WTC11 (cell line): ENCODE measurements around the gene PLCD1. TPM values are rescaled to one million over a fixed set of nuclear protein-coding genes. Genes with fewer than 3 reads are reported as not detected.

Experiments
- ATAC-seq: fragments of 200-7000 bp; cut with Tn5 transposase; 2 replicates; pipeline ENCODE4 v1.10.0; 2021; ENCODE audit warnings: mild to moderate bottlenecking, moderate library complexity
- CTCF ChIA-PET: fragments of 300-600 bp; sonication (Branson Sonifier 250); formaldehyde crosslinking; loops from one replicate; lab custom pipeline; 2021; ENCODE audit warnings: antibody characterized with exemption; lab: Charles Lee
- POLR2A ChIA-PET: fragments of 350-600 bp; sonication (Branson Sonifier 250); formaldehyde crosslinking; loops from one replicate; lab custom pipeline; 2021; ENCODE audit warnings: antibody characterized with exemption; lab: Charles Lee
- DNase-seq: peaks from one replicate; pipeline ENCODE4 v3.0.0; 2021; ENCODE audit warnings: low spot score
- H3K27ac Mint-ChIP-seq: 2 replicates; pipeline ENCODE4 v1.8.0; 2021; ENCODE audit warnings: mixed read lengths
- H3K27me3 Mint-ChIP-seq: 2 replicates; pipeline ENCODE4 v1.8.0; 2021; ENCODE audit warnings: low read depth, mild to moderate bottlenecking, moderate library complexity, mixed read lengths
- H3K36me3 Mint-ChIP-seq: 2 replicates; pipeline ENCODE4 v1.8.0; 2021; ENCODE audit warnings: mixed read lengths
- H3K4me1 Mint-ChIP-seq: 2 replicates; pipeline ENCODE4 v1.8.0; 2022; ENCODE audit warnings: mixed read lengths
- H3K4me3 Mint-ChIP-seq: 2 replicates; pipeline ENCODE4 v1.8.0; 2021; ENCODE audit warnings: mild to moderate bottlenecking, moderate library complexity, mixed read lengths
- H3K9me3 Mint-ChIP-seq: 2 replicates; pipeline ENCODE4 v1.8.0; 2021; ENCODE audit warnings: mixed read lengths
- CTCF ChIP-seq: fragments of 200-600 bp; IDR thresholded peaks from 2 replicates; pipeline ENCODE4 v1.8.0; 2022; ENCODE audit warnings: antibody characterized with exemption
- FOXP1 ChIP-seq: sonication (generic); formaldehyde crosslinking; IDR thresholded peaks from 2 replicates; pipeline ENCODE4 v1.8.0; 2022; ENCODE audit warnings: missing genetic modification reagents, mild to moderate bottlenecking, moderate library complexity, borderline replicate concordance
- IRF1 ChIP-seq: sonication (generic); formaldehyde crosslinking; IDR thresholded peaks from 2 replicates; pipeline ENCODE4 v1.8.0; 2023; ENCODE audit warnings: missing genetic modification reagents
- JAZF1 ChIP-seq: fragments of 250-450 bp; sonication (Bioruptor Pico); IDR thresholded peaks from 2 replicates; pipeline ENCODE4 v1.9.0; 2021; ENCODE audit warnings: moderate library complexity, mild to moderate bottlenecking, inconsistent platforms
- JUN ChIP-seq: sonication (generic); formaldehyde crosslinking; IDR thresholded peaks from 2 replicates; pipeline ENCODE4 v1.8.0; 2023; ENCODE audit warnings: mild to moderate bottlenecking, missing genetic modification reagents
- MXD4 ChIP-seq: fragments of 250-450 bp; sonication (Bioruptor Pico); IDR thresholded peaks from 2 replicates; pipeline ENCODE4 v1.8.0; 2021; ENCODE audit warnings: mild to moderate bottlenecking, moderate library complexity, borderline replicate concordance
- NFYB ChIP-seq: sonication (generic); formaldehyde crosslinking; conservative IDR thresholded peaks from 2 replicates; pipeline ENCODE4 v1.8.0; 2022; ENCODE audit warnings: low read depth, missing genetic modification reagents
- OVOL2 ChIP-seq: fragments of 250-450 bp; sonication (Bioruptor Pico); IDR thresholded peaks from 2 replicates; pipeline ENCODE4 v1.9.0; 2021; ENCODE audit warnings: mild to moderate bottlenecking, borderline replicate concordance
- RORB ChIP-seq: fragments of 250-450 bp; sonication (Bioruptor Pico); IDR thresholded peaks from 2 replicates; pipeline ENCODE4 v1.9.0; 2021; ENCODE audit warnings: mild to moderate bottlenecking
- SMAD3 ChIP-seq: sonication (generic); formaldehyde crosslinking; IDR thresholded peaks from 2 replicates; pipeline ENCODE4 v1.8.0; 2022; ENCODE audit warnings: missing genetic modification reagents, mild to moderate bottlenecking, borderline replicate concordance
- SOX15 ChIP-seq: fragments of 250-450 bp; sonication (Bioruptor Pico); IDR thresholded peaks from 2 replicates; pipeline ENCODE4 v1.9.0; 2021; ENCODE audit warnings: mild to moderate bottlenecking
- TEAD4 ChIP-seq: sonication (generic); formaldehyde crosslinking; IDR thresholded peaks from 2 replicates; pipeline ENCODE4 v1.8.0; 2022; ENCODE audit warnings: mild to moderate bottlenecking, missing genetic modification reagents
- USF1 ChIP-seq: sonication (generic); formaldehyde crosslinking; IDR thresholded peaks from 2 replicates; pipeline ENCODE4 v1.8.0; 2022; ENCODE audit warnings: mild to moderate bottlenecking, missing genetic modification reagents
- ZNF263 ChIP-seq: sonication (generic); formaldehyde crosslinking; IDR thresholded peaks from 2 replicates; pipeline ENCODE4 v1.8.1; 2022; ENCODE audit warnings: low read depth, mild to moderate bottlenecking, moderate library complexity, missing genetic modification reagents
- ZNF281 ChIP-seq: sonication (generic); formaldehyde crosslinking; IDR thresholded peaks from 2 replicates; pipeline ENCODE4 v1.8.0; 2023; ENCODE audit warnings: mild to moderate bottlenecking, missing genetic modification reagents
- ZNF423 ChIP-seq: fragments of 250-450 bp; sonication (Bioruptor Pico); IDR thresholded peaks from 2 replicates; pipeline ENCODE4 v2.1.2; 2022; ENCODE audit warnings: mild to moderate bottlenecking, moderate library complexity
- total RNA-seq: library from RNA; stranded (reverse); gene quantifications from 3 replicates; pipeline ENCODE4 v1.2.3, GENCODE V29; 2021
- TF ChIP-seq, protein P1 (sequence below): sonication (generic); formaldehyde crosslinking; IDR thresholded peaks from 2 replicates; pipeline ENCODE4 v1.8.1; 2023; ENCODE audit warnings: mild to moderate bottlenecking, missing genetic modification reagents, moderate library complexity
- TF ChIP-seq, protein P2 (sequence below): sonication (generic); formaldehyde crosslinking; IDR thresholded peaks from 2 replicates; pipeline ENCODE4 v1.8.1; 2022; ENCODE audit warnings: missing genetic modification reagents, borderline replicate concordance
- TF ChIP-seq, protein P3 (sequence below): sonication (generic); formaldehyde crosslinking; IDR thresholded peaks from 2 replicates; pipeline ENCODE4 v1.8.0; 2022; ENCODE audit warnings: mild to moderate bottlenecking, missing genetic modification reagents
- TF ChIP-seq, protein P4 (sequence below): fragments of 250-450 bp; sonication (Bioruptor Pico); IDR thresholded peaks from 2 replicates; pipeline ENCODE4 v1.9.0; 2021; ENCODE audit warnings: moderate library complexity, mild to moderate bottlenecking, inconsistent platforms, borderline replicate concordance

The PLCD1 gene
- total RNA-seq, 1 experiment from 2014 or later: 29.9 TPM

DNA sequence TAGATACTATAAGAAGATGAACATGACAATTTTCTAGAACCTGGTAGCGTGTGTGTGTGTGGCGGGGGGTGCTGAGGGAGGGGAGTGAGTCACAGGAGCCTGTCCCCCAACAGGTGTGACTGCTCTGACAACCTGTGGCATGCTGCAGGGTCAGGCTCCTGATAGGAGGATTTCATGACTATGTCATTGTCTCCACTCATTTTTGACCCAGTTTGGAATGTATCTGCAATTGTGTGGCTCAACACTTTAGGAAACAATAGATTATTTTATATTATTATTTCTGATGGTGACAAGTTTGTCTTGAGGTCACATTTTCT, 48.1 kb downstream of the PLCD1 start:
- CTCF ChIA-PET: interaction anchor here (0.6 to 6.0 kb wide), 3 partner anchors 14 to 429 kb away, joined by 4 to 37 read pairs (median 7); no protein-coding TSS in a partner anchor
- DNase-seq (no peak), ATAC-seq (no peak)
- Mint-ChIP-seq H3K27ac (no peak overlapping the region), H3K4me3 (no peak overlapping the region), H3K9me3 (no peaks in the 10 kb centered on the region), H3K36me3 (no peaks in the 10 kb centered on the region), H3K27me3 (no peaks in the 10 kb centered on the region), H3K4me1 (peaks cover 6% of the 10 kb centered on the region; the same call in 1 of the 2 replicates)
- POLR2A ChIA-PET: no interaction called here
- TF ChIP-seq OVOL2 (CRISPR knock-in tag) (no peak), MXD4 (CRISPR knock-in tag) (no peak), IRF1 (CRISPR knock-in tag) (no peak), SOX15 (CRISPR knock-in tag) (no peak), FOXP1 (CRISPR knock-in tag) (no peak), SMAD3 (CRISPR knock-in tag) (no peak)
- TF ChIP-seq, protein P1, sequence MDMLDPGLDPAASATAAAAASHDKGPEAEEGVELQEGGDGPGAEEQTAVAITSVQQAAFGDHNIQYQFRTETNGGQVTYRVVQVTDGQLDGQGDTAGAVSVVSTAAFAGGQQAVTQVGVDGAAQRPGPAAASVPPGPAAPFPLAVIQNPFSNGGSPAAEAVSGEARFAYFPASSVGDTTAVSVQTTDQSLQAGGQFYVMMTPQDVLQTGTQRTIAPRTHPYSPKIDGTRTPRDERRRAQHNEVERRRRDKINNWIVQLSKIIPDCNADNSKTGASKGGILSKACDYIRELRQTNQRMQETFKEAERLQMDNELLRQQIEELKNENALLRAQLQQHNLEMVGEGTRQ: no peak
- TF ChIP-seq, protein P2, sequence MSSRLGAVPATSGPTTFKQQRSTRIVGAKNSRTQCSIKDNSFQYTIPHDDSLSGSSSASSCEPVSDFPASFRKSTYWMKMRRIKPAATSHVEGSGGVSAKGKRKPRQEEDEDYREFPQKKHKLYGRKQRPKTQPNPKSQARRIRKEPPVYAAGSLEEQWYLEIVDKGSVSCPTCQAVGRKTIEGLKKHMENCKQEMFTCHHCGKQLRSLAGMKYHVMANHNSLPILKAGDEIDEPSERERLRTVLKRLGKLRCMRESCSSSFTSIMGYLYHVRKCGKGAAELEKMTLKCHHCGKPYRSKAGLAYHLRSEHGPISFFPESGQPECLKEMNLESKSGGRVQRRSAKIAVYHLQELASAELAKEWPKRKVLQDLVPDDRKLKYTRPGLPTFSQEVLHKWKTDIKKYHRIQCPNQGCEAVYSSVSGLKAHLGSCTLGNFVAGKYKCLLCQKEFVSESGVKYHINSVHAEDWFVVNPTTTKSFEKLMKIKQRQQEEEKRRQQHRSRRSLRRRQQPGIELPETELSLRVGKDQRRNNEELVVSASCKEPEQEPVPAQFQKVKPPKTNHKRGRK: no peak

DNA sequence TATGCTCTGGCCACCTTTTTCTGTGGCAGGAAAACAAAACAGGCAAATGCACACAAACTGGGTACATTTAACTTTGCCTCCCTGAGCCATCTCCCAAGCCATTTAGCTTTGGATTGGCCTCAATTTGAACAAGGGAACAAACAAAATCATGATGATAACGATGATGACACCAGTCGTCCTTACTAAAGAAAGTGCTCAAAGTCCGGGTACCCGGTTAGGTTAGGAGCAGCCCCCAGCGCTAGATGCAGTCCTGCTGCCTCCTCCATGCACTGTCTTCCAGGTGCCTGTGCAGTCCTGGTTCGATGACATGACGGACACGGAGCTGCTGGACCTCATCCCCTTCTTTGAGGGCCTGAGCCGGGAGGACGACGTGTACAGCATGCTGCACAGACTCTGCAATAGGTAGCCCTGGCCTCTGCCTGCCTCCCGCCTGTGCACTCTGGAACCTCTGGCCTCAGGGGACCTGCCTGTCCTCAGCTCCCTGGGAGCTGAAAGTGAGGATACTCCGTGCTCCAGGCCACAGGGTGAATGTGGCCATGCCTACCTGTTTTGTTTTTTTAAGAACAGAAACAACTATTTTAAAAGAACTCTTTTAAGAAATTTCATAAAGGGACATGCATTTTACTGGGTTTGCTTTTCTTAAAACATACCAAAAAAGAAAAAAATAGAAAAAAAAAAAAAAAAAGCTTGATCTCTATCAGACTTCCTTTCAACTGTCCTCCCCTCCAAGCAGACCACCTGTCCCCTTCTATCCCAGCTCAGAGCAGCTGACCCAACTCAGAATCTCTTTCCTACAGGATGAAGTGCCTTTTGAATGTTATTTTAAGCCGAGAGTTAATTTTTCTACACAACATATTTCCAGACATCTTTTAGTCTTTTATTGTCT, 48.7 kb downstream of the PLCD1 start:
- Mint-ChIP-seq H3K36me3 (peaks cover 1% of the 10 kb centered on the region), H3K27ac (no peak overlapping the region)
- CTCF ChIA-PET: interaction anchor here (0.7 to 2.5 kb wide), 4 partner anchors 13 to 126 kb away, joined by 3 to 17 read pairs (median 6); no protein-coding TSS in a partner anchor

More for the DNA sequence above, 48.7 kb downstream of the PLCD1 start:
- Mint-ChIP-seq H3K4me1 (peaks cover 6% of the 10 kb centered on the region; the same call in 1 of the 2 replicates), H3K9me3 (no peaks in the 10 kb centered on the region), H3K27me3 (no peaks in the 10 kb centered on the region), H3K4me3 (no peak overlapping the region)
- ATAC-seq (no peak), DNase-seq (no peak)
- POLR2A ChIA-PET: interaction anchor here (0.7 kb wide), 1 partner anchor 23 kb away, joined by 7 read pairs; no protein-coding TSS in a partner anchor
- TF ChIP-seq RORB (CRISPR knock-in tag): no peak
- no peak for TF ChIP-seq ZNF281
- no peak for TF ChIP-seq JAZF1 (CRISPR knock-in tag)
- no peak for TF ChIP-seq ZNF263
- no peak for TF ChIP-seq JUN
- TF ChIP-seq NFYB: no peak
- TF ChIP-seq, protein P3, sequence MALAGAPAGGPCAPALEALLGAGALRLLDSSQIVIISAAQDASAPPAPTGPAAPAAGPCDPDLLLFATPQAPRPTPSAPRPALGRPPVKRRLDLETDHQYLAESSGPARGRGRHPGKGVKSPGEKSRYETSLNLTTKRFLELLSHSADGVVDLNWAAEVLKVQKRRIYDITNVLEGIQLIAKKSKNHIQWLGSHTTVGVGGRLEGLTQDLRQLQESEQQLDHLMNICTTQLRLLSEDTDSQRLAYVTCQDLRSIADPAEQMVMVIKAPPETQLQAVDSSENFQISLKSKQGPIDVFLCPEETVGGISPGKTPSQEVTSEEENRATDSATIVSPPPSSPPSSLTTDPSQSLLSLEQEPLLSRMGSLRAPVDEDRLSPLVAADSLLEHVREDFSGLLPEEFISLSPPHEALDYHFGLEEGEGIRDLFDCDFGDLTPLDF (CRISPR knock-in tag): no peak
- TF ChIP-seq, protein P4, sequence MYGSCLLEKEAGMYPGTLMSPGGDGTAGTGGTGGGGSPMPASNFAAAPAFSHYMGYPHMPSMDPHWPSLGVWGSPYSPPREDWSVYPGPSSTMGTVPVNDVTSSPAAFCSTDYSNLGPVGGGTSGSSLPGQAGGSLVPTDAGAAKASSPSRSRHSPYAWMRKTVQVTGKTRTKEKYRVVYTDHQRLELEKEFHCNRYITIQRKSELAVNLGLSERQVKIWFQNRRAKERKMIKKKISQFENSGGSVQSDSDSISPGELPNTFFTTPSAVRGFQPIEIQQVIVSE: no peak
- no peak for TF ChIP-seq USF1 (CRISPR knock-in tag)
- TF ChIP-seq, protein P2: no peak
- TF ChIP-seq ZNF423 (CRISPR knock-in tag): no peak
- no peak for TF ChIP-seq TEAD4 (CRISPR knock-in tag)
- no peak for TF ChIP-seq CTCF
